IPS-11a (cell line): Measurements from ENCODE around the gene MVK.
"Not testable (repeated sequence)": the region's sequence is repeated elsewhere in the genome, so short reads cannot be mapped to it uniquely, and the experiment has no call there.

Experiments used
- H3K4me3 ChIP-seq: one replicate; pipeline ENCODE4 v1.5.1; 2013; ENCODE audit warnings: low read depth, low read length, control low read depth

MVK gene

GRCh38 chr12:109588461-109589239, 15.1 kb downstream of the MVK start:
- H3K4me3 ChIP-seq, result no peak overlapping the region

GRCh38 chr12:109589240-109589590, 15.6 kb downstream of the MVK start:
- H3K4me3 ChIP-seq, result no peak overlapping the region

- H3K4me3 ChIP-seq, result no peak overlapping the region
Measured at GRCh38 chr12:109589691-109590245, 16.2 kb downstream of the MVK start.

- H3K4me3 ChIP-seq, result no peak overlapping the region
Measured at GRCh38 chr12:109590566-109590965, 17.0 kb downstream of the MVK start.

- no peak overlapping the region for H3K4me3 ChIP-seq
Measured at GRCh38 chr12:109591041-109591440, 17.4 kb downstream of the MVK start.

GRCh38 chr12:109592195-109592904, 18.8 kb downstream of the MVK start:
- H3K4me3 ChIP-seq, result no peak overlapping the region

- no peak overlapping the region for H3K4me3 ChIP-seq
Measured at GRCh38 chr12:109592905-109593272, 19.3 kb downstream of the MVK start.

GRCh38 chr12:109594556-109595317, 21.1 kb downstream of the MVK start:
- no peak overlapping the region for H3K4me3 ChIP-seq

- H3K4me3 ChIP-seq, result no peak overlapping the region
Measured at GRCh38 chr12:109595321-109595902, 21.8 kb downstream of the MVK start.

- no peak overlapping the region for H3K4me3 ChIP-seq
Measured at GRCh38 chr12:109596418-109597244, 23.0 kb downstream of the MVK start.

GRCh38 chr12:109597414-109597794, 23.8 kb downstream of the MVK start:
- H3K4me3 ChIP-seq, result no peak overlapping the region

GRCh38 chr12:109597795-109598427, 24.3 kb downstream of the MVK start:
- H3K4me3 ChIP-seq, result no peak overlapping the region

- no peak overlapping the region for H3K4me3 ChIP-seq
Measured at GRCh38 chr12:109598428-109598854, 24.8 kb downstream of the MVK start.

GRCh38 chr12:109599087-109599486, 25.5 kb downstream of the MVK start:
- H3K4me3 ChIP-seq, result no peak overlapping the region

GRCh38 chr12:109600481-109600880, 26.9 kb downstream of the MVK start:
- no peak overlapping the region for H3K4me3 ChIP-seq

- H3K4me3 ChIP-seq, result no peak overlapping the region
Measured at GRCh38 chr12:109600995-109601394, 27.4 kb downstream of the MVK start.

GRCh38 chr12:109601557-109601956, 28.0 kb downstream of the MVK start:
- no peak overlapping the region for H3K4me3 ChIP-seq

- H3K4me3 ChIP-seq, result not testable (repeated sequence)
Measured at GRCh38 chr12:109602132-109602531, 28.5 kb downstream of the MVK start.

- H3K4me3 ChIP-seq, result no peak overlapping the region
Measured at GRCh38 chr12:109604132-109604585, 30.6 kb downstream of the MVK start.

- no peak overlapping the region for H3K4me3 ChIP-seq
Measured at GRCh38 chr12:109605016-109605415, 31.4 kb downstream of the MVK start.
